GM21528 (cell line): ENCODE measurements around the gene PIH1D1.
"Not testable (repeated sequence)": the region's sequence is repeated elsewhere in the genome, so short reads cannot be mapped to it uniquely, and the experiment has no call there.

ENCODE experiments used
- ATAC-seq: cut with Tn5 transposase; IDR thresholded peaks from one replicate; pipeline ENCODE4 v1.9.1; 2021; ENCODE audit warnings: mild to moderate bottlenecking, moderate library complexity; ENCODE audit not compliant: unreplicated experiment, low FRiP score

Gene PIH1D1

DNA sequence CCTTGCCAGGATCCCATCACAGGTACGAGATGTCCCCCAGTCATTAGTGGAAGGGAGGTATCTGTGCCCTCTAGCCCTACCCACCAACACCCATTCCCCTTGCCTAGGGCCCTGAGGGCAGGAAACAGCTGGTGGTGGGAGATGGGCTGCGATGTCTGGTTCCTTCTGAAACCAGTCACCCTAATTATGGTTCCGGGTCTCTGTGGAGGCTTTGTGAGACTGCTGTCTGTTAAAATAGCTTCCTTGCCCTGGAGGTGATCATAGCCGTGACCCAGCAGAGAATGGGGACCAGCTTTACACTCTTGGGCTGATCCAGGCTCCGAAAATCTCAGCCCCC lies 6.9 kb upstream of the PIH1D1 start:
- ATAC-seq, result no peak

DNA sequence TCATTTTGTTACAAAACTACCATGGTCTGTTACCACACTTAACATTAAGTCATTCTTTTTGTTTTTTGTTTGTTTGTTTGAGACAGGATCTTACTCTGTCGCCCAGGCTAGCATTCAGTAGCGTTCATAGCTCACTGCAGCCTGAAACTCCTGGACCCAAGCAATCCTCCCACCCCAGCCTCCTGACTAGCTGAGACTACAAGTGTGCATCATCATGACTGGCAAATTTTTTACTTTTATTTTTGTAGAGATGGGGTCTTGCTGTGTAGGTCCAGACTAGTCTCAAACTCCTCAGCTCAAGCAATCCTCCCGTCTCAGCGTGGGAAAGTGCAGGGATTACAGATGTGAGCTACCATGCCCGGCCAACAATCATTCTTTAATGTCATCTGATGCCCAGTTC lies 4.7 kb upstream of the PIH1D1 start:
- no peak for ATAC-seq

- ATAC-seq, result no peak
These were observed 4.2 kb upstream of the PIH1D1 start for GRCh38 chr19:49455773-49456172.

DNA sequence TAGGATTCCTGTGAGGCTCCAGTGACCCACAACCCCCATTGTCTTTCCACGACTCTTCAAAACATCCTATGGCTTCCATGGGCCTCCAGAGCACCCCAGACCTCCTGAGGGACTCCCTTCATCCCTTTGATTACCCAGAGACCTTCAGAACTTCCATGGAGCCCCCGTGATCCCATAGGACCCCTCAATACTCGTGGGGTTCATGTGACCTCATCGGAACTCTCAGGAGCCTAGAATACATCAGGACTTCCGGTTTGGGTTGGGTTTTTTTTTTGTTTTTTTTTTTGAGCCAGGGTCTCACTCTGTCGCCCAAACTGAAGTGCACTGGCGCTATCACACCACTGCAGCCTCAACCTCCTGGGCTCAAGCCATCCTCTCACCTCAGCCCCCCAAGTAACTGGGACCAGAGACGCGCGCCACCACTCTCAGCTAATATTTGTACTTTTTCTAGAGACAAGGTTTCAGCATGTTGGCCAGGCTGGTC lies 2.2 kb upstream of the PIH1D1 start:
- ATAC-seq, result no peak

DNA sequence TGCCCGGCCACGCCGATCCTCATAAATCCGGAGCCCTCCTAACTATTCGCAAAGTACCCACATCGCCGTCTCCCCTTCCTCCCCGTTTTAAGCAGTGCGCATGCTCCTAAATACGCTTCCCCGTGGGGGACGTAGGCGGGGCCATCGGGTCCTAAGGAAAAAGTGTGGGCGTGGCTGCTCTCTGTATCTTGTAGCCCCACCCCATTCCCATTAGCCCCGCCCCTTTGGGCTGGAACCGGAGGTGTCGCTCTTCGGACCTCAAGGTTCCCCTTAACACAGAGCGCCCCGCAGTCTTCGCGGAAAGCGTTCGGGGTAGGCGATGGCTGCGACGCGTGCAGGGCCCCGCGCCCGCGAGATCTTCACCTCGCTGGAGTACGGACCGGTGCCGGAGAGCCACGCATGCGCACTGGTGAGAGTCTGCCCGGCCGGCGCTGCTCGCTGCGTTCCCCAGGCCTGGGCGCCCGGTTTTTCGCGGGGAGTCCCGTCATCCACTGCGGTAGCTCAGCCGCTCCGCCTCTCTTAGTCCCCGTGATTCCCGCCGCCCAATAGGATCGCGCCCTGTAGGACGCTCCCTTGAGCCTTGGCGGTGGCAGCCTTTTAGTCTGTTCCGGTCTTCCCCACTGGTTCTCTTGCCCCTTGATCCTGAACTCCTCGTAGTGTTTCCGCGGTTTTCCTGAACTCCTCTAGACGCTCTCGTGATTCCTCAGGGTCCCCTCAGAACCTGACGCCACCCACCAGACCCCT lies 1.6 kb upstream of the PIH1D1 start, which contains the start of gene ALDH16A1:
Gene ALDH16A1 (plus strand): TSS at position 213 of the 744 bp plus-strand sequence. CDS start 107 bp downstream, at position 320.
- peak; percentile 80 for ATAC-seq

DNA sequence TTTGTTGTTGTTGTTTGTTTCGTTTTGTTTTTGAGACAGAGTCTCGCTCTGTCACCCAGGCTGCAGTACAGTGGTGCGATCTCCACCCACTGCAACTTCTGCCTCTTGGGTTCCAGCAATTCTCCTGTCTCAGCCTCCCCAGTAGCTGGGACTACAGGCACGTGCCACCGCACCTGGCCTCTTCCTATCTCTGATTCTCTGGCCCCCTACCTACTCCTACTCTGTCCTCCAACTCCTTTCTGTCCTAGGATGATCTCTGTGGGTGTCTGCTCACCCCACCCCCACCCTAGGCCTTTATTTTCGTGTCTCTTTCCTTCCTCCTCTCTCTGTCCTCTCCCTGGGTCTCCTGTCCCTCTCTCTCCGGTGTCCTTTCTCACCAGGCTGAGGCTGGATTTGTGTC lies 1.2 kb downstream of the PIH1D1 start:
- ATAC-seq, result no peak

GRCh38 chr19:49448432-49448786 lies 3.2 kb downstream of the PIH1D1 start:
- no peak for ATAC-seq

DNA sequence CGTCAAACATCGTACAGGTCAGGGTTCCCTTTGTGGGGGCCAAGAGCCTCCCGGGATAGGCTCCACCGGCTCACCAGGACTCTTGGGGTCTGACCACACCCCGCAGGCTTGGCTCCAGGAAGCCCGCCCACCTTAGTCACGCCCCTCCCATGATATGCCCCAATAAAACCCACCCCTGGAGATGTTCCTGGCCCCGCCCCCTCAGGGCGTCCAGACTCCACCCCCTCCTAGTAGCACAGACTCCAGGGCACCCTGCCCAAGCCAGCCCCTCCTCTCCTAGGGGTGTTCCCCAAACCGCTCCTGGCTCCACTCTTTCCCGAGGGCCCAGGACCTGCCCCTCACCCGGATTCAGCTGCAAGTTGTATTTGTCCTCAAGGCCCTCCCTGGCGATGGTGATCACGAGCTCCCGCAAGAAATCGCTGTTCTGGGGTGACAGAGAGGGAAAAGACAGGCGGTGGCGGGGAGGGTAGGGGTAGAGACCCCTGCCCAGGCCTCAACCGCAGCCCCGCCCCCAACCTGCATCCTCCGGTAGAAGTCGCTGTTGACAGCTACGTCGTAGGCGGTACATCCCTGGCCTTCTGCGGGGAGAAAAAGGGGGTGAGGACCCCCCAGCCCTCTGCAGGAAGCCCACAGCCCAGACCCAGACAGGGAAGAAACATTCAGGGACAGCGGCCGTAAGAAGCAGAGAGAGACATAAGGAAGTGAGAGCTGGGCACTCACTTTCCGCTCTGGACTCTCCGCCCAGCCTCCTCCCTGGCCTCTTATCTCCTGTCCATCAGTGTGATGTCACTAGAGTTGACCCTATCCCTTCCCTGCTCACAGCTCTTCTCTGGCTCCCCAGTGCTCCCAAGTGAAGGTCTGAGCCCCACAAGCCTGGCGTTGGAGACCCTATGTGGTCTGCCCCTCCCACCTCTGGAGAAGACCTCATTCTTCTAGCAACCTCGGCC lies 3.9 kb downstream of the PIH1D1 start:
- ATAC-seq, result no peak

GRCh38 chr19:49445997-49446396 lies 5.6 kb downstream of the PIH1D1 start:
- ATAC-seq, result no peak

DNA sequence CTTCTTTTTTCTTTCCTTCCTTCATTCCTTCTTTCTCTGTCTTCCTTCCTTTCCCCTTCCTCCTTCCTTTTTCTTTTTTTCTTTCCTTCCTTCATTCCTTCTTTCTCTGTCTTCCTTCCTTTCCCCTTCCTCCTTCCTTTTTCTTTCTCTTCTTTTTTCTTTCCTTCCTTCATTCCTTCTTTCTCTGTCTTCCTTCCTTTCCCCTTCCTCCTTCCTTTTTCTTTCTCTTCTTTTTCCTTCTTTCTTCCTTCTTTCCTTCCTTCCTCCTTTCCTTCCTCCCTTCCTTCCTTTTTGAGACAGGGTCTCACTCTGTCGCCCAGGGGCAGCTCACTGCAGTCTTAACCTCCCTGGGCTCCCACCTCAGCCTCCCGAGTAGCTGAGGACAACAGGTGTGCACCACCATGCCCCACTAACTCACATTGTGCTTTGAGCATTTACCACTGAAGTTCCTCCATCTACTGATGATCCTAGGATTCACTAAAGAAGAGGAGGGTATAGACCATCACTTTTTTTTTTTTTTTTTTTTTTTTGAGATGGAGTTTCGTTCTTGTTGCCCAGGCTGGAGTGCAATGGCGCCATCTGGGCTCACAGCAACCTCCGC lies 7.4 kb downstream of the PIH1D1 start:
- ATAC-seq, result not testable (repeated sequence)

GRCh38 chr19:49443366-49444099 lies 8.1 kb downstream of the PIH1D1 start:
- peak; percentile 71 for ATAC-seq

DNA sequence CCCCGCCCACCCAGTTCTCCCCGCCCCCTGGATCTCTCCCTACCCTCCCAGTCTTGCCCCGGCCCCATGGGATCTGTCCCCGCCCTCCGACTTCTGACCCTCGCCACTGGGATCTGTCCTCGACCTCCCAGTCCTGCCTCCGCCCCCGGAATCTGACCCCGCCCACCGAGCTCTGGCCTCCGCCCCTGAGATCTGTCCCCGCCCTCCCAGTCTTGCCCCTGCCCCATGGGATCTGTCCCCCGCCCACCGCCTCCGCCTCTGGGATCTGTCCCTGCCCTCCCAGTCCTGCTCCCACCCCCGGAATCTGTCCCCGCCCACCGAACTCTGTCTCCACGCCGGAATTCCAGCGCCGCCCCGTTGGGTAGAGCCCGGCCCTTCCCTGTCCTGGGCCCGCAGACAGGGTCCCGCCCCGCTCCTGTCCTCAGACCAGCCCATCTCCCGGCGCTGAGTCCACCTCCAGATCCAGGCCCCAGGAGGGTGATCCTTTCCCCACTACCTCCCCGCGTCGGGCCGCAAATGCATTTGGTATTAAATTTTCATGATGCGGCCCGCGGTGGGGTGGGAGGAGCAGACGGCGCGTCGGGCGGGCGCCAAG lies 8.7 kb downstream of the PIH1D1 start:
- ATAC-seq, result no peak

DNA sequence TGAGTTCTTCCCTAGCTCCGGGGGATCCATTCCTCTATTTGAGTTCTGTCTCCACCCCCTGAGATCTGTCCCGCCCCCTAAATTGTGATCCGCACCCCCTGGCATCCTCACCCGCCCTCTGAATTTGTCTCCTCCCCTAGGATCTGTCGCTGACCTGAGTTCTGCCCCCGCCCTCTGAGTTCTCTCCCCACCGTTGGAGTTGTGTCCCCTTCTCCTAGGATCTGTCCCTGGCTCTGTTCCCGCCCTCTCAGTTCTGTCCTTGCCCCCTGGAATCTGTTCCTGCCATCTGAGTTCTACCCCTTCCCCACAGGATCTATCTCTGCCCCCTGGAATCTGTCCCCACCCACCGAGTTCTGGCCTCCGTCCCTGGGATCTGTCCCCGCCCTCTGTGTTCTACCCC lies 9.3 kb downstream of the PIH1D1 start:
- no peak for ATAC-seq

DNA sequence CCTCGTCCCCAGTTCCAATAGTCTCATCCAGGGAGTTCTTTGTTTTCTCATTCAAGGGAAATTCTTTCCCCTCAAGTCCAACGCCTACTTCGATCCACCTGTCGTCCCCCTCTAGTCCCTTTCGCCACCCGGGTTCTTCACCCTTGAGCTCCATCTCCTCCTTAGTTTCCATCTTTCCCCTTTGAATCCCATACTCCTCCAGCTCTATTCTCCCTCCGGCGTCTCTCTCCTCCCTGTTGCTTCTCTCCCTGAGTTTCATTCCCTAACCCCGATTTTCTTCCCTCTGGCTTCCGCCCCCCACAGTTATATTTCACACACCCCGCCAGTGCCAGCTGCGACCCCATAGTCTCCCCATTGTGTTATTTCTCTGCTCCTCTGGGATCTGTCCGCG lies 9.7 kb downstream of the PIH1D1 start:
- ATAC-seq, result no peak

DNA sequence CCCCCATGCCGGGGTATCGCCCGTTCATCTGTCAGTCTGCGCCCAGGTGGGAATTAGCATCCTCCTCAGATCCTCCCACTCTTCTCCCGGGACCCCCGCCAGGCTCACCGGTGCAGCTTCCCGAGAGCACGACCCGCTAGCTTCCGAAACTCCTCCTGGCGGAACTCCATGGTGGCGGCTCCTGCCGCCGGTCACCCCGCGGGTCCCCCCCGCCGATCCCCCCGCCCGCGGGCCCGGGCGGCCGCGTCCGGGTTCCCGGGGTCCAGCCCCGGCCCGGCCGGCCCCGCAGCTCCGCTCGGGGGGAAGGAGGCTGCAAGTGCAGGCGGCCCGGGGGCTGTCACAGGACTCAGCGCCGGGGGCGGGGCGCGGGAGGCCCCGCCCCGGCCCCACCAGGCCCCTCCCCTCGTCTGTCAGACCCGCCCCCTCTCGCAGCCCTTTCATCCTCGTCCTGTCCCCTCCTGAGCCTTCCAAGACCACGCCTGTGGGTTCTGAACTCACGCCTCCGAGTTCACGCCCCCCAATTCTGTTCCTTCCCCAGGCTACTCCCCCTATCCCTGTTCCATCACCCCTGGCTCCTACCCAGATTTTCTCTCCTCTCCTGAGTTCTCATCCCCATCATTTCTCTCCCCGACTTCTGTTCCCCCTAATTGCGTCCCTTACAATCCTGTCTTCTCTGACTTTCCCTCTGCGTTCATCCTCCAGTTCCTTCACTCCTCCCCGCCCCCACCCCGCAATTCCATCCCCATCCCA lies 10.2 kb downstream of the PIH1D1 start, which contains the start of gene SLC17A7:
Gene SLC17A7 (minus strand): TSS at position 318 of the 750 bp plus-strand sequence. CDS start 148 bp downstream, at position 170.
- ATAC-seq, result no peak

GRCh38 chr19:49440439-49441209 lies 11.0 kb downstream of the PIH1D1 start:
- no peak for ATAC-seq

DNA sequence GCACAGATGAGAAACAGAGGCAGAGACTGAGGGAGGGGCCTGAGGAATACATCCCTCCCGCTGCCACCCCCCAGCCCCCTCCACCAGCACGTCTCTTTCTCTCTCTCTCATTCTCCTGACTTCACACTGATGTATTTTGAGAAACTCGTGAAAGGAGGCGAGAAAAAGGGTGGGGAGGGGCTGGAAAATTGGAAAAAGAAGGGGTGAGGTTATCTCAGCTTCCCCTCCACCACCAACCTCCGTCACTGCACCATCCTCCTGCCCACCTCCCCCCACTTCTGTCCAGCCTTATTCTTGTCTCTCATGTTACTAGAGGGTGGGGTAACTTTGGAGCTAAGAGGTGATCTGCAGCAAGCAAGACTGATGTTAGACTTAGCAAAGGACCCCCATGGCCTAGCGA lies 11.8 kb downstream of the PIH1D1 start:
- no peak for ATAC-seq

DNA sequence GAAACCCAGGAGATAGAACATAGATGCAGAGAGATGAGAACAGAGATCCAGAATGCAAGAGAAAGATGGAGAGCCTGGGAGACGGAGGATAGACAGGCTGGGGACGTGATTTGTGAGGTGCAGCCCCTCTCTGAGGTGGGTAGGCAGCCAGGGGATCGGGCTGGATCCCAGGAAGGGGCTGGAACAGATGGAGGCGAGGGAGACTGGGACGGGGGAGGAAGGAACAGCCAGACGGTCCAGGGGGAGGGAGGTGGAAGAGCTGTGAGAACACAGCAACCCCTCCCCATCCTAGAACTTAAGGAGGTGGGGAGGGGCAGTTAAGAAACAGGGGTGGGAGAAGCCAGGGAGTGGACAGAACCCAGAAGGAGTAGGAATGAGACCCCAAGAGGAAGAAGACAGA lies 13.4 kb downstream of the PIH1D1 start:
- no peak for ATAC-seq

DNA sequence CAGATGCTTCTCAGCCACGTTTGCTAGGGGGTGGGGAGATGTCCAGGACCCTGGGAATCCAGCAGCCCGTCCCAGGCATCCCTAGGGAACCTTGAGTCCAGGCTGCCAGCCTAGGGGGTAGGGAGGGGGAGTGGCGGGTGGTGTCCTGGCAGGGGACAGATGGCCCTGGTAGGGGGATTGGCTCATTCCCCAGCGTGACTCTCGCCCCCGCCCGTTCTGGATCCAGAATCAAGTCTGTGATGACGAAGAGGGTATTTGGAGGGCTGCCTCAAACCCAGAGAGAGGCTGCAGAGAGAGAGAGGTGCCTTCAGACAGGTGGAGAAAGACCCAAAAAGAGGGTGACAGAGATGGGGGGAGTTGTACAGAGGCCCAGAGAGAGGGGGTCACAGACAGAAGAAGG lies 14.4 kb downstream of the PIH1D1 start:
- no peak for ATAC-seq
